ENCODE measurements around the gene UMAD1.

Gene UMAD1

DNA sequence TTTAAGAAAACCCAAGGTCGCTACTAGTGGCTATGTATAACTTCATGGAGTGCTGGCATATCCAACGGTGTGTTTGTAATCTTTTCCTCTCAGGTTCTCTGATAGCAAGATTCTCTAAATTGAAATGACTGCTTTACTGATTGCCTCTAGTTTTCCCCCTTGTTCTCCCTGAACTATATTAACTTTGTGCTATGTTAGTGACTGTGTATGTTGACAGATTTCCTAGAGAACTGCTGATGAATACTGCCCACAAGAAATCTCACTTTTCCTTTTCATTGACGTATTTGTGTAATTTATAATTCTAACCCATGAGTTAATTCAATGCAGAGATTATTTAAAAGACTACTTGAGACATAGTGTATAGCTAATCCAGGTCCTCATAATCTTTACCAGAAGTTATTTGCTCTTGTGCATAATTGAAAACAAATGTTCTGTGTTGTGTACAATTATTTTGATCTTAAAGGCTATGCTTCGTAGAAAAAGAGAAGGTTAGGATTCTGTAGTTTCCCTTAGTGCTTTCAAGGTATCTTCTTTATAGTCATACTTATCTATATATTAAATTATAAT is 257.5 kb downstream of the UMAD1 start:
- Histone ChIP-seq H3K27me3 (ENCODE audit: insufficient read depth, low read length) (no peaks in the 10 kb centered on the region), H3K4me3 (ENCODE audit: low read length) (no peak overlapping the region), H2AFZ (ENCODE audit: low read depth, low read length) (no peak overlapping the region), H3K36me3 (ENCODE audit: insufficient read depth, low read length) (no peaks in the 10 kb centered on the region), H3K9me3 (ENCODE audit: low read length) (no peaks in the 10 kb centered on the region), H3K4me1 (ENCODE audit: insufficient read depth, low read length) (peaks cover 10% of the 10 kb centered on the region)

DNA sequence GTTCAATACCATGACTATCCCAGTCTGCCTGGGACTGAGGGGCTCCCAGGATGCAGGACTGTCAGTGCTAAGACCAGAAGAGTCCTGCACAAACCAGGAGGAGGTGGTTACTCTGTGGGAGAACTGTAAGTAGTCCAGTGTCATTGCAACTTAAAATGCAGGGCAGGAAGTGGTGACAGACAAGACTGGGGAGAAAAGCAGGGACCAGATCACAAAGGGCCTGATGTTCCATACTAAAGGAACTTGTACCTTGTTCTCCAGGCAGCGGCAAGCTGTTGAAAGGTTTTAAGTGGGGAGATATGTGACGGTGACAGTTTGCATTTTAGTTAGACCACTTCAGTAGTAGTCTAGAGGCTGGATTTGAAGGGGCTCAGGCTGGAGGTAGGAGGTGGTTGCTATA is 262.3 kb downstream of the UMAD1 start:
- peaks cover 4% of the 10 kb centered on the region for H3K4me1 ChIP-seq (ENCODE audit: insufficient read depth, low read length)
- no peaks in the 10 kb centered on the region for H3K36me3 ChIP-seq (ENCODE audit: insufficient read depth, low read length)
- H2AFZ ChIP-seq (ENCODE audit: low read depth, low read length), result no peak overlapping the region
- no peak overlapping the region for H3K4me3 ChIP-seq (ENCODE audit: low read length)
- no peaks in the 10 kb centered on the region for H3K27me3 ChIP-seq (ENCODE audit: insufficient read depth, low read length)
- H3K9me3 ChIP-seq (ENCODE audit: low read length), result no peaks in the 10 kb centered on the region

DNA sequence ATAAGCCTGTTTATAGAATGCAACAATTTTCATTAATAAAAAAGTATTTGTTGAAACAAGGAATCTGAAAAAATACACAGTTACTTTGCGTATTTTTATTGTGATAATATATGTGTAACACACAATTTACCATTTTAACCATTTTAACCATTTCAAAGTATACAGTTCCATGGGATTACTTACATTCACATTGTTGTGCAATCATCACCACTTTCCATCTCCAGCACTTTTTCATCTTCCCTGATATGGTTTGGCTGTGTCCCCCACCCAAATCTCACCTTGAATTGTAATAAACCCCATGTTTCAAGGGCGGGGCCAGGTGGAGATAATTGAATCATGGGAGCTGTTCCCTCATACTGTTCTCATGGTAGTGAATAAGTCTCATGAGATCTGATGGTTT is 266.8 kb downstream of the UMAD1 start:
- Histone ChIP-seq H3K36me3 (ENCODE audit: insufficient read depth, low read length) (no peaks in the 10 kb centered on the region), H3K4me3 (ENCODE audit: low read length) (no peak overlapping the region), H3K9me3 (ENCODE audit: low read length) (no peaks in the 10 kb centered on the region), H2AFZ (ENCODE audit: low read depth, low read length) (no peak overlapping the region), H3K27me3 (ENCODE audit: insufficient read depth, low read length) (no peaks in the 10 kb centered on the region), H3K4me1 (ENCODE audit: insufficient read depth, low read length) (peaks cover 4% of the 10 kb centered on the region)

DNA sequence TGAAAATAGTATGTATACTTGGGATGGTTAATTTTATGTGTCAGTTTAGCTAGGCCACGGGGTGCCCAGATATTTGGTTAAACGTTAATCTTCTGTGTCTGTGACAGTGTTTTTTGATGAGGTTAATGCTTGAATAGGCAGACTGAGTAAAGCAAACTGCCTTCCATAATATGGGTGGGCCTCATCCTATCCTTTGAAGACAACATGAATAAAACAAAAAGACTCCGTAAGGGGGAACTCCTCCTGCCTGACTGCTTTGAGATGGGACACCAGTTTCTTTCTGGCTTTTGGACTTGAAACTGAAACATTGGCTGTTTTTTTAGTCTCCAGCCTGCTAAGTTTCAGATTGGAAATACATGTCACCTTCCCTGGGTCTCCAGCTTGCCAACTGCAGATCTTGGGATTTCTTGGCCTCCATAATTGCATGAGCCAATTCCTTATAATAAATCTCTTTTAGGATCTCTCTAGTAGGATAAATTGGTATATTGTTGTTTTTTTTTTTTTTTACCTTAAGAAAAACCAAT is 268.1 kb downstream of the UMAD1 start:
- no peaks in the 10 kb centered on the region for H3K9me3 ChIP-seq (ENCODE audit: low read length)
- H3K4me3 ChIP-seq (ENCODE audit: low read length), result no peak overlapping the region
- H3K4me1 ChIP-seq (ENCODE audit: insufficient read depth, low read length), result no peaks in the 10 kb centered on the region
- no peak overlapping the region for H2AFZ ChIP-seq (ENCODE audit: low read depth, low read length)
- H3K27me3 ChIP-seq (ENCODE audit: insufficient read depth, low read length), result no peaks in the 10 kb centered on the region
- H3K36me3 ChIP-seq (ENCODE audit: insufficient read depth, low read length), result no peaks in the 10 kb centered on the region

DNA sequence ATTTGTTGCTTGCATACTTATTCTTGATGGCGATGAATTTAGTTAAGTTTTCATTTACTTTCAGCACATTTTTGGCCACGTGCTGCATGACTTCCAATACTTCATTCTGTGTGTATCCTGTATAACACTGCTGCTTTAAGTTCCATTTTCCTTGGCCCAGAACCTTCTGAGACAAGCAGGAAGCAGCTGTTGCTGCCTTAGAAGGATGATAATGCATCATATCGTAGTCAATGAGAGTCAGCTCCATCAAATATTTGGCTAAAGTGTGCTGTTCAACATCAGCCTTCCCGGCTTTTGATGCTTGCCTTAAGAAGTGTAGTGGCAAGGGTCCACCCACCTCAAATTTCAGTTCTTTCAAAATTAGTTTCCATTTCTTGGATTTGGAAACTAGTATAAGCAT is 268.8 kb downstream of the UMAD1 start:
- H3K9me3 ChIP-seq (ENCODE audit: low read length), result no peaks in the 10 kb centered on the region
- H2AFZ ChIP-seq (ENCODE audit: low read depth, low read length), result no peak overlapping the region
- no peaks in the 10 kb centered on the region for H3K27me3 ChIP-seq (ENCODE audit: insufficient read depth, low read length)
- no peaks in the 10 kb centered on the region for H3K4me1 ChIP-seq (ENCODE audit: insufficient read depth, low read length)
- H3K4me3 ChIP-seq (ENCODE audit: low read length), result no peak overlapping the region
- no peaks in the 10 kb centered on the region for H3K36me3 ChIP-seq (ENCODE audit: insufficient read depth, low read length)

DNA sequence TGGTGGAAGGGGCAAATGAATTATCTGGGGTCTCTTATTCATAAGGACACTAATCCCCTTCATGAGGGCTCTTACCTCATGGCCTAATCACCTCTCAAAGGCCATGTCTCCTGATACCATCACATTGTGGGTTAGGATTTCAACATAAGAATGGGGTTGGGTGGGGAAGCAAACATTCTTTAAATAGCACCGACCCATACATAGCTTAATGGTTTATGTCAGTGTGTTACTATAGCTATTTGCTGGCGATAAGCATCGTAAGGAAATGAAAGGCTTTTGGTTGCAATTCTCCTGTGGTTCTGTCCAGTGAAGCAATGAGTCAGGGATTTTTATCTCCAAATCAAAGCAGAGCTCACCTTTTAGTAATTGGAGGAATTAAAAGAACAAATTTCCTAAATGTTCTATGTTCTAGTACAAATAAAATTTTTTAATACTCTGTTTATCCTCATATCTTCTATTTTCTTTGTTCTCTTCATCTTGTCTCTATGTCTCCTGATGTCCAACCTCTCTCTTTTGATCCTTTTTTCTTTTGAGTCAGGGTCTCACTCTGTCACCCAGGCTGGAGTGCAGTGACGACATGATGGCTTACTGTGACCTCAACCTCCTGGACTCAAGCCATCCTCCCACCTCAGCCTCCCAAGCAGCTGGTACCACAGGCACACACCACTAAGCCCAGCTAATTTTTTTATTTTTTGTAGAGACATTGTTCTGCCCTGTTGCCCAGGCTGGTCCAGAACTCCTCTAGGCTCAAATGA is 271.0 kb downstream of the UMAD1 start:
- no peak overlapping the region for H2AFZ ChIP-seq (ENCODE audit: low read depth, low read length)
- H3K4me1 ChIP-seq (ENCODE audit: insufficient read depth, low read length), result no peaks in the 10 kb centered on the region
- H3K27me3 ChIP-seq (ENCODE audit: insufficient read depth, low read length), result no peaks in the 10 kb centered on the region
- H3K36me3 ChIP-seq (ENCODE audit: insufficient read depth, low read length), result no peaks in the 10 kb centered on the region
- no peaks in the 10 kb centered on the region for H3K9me3 ChIP-seq (ENCODE audit: low read length)
- H3K4me3 ChIP-seq (ENCODE audit: low read length), result no peak overlapping the region

DNA sequence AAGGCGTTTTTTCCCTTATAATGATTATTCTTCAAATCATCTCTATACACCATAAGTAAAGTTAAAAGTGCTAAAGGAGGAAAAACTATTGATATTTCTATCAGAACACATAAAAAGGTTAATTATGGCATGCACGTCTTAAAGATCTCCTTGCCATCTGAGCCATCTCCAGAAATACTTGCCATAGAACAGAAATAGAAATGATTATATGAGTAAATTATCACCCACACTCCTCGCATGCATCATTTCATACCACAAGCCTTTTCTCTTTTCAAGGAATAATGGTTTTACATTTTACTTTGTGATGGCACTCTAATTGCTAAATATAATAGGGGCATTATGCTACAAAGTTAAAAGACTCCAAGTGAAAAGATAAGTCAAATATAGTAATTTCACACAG is 272.4 kb downstream of the UMAD1 start:
- no peak overlapping the region for H3K4me3 ChIP-seq (ENCODE audit: low read length)
- no peaks in the 10 kb centered on the region for H3K36me3 ChIP-seq (ENCODE audit: insufficient read depth, low read length)
- no peaks in the 10 kb centered on the region for H3K4me1 ChIP-seq (ENCODE audit: insufficient read depth, low read length)
- H3K27me3 ChIP-seq (ENCODE audit: insufficient read depth, low read length), result no peaks in the 10 kb centered on the region
- H3K9me3 ChIP-seq (ENCODE audit: low read length), result no peaks in the 10 kb centered on the region
- no peak overlapping the region for H2AFZ ChIP-seq (ENCODE audit: low read depth, low read length)

DNA sequence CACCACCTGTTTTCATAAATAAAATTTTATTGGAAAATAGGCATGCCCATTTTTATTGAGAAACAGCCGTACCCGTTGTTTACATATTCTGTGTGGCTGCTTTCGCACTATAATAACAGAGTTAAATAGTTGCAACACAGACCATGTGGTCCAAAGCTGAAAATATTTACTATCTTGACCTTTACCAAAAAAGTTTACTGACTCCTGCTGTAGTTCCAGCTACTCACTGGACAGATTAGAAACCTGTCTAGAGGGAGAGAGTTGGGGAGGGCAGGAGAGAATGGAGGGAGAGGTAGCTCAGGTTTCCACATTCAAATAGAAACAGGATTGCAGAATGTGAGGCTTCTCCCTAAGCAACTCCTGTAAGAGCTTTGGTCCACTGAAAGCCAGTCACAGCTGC is 273.0 kb downstream of the UMAD1 start:
- Histone ChIP-seq H3K27me3 (ENCODE audit: insufficient read depth, low read length) (no peaks in the 10 kb centered on the region), H3K4me3 (ENCODE audit: low read length) (no peak overlapping the region), H3K9me3 (ENCODE audit: low read length) (no peaks in the 10 kb centered on the region), H2AFZ (ENCODE audit: low read depth, low read length) (no peak overlapping the region), H3K4me1 (ENCODE audit: insufficient read depth, low read length) (no peaks in the 10 kb centered on the region), H3K36me3 (ENCODE audit: insufficient read depth, low read length) (no peaks in the 10 kb centered on the region)

DNA sequence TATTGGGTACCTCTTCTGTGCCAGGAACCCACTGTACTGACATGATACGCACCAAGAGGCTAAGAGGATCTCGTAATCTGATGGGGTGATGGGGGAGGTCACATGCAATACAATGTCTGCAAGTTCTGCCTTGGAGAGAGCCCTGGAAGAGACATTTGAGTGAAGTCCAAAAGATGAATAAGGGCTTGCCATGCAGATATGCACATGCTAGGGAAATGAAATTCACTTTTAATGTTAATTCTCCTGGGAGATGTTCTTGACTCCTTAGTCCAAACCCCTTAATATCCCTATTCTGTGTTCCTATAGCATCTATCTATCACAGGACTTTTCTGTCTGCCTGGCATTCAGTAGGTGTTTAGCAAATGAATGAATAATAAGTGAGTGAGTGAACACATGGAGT is 274.0 kb downstream of the UMAD1 start:
- no peaks in the 10 kb centered on the region for H3K9me3 ChIP-seq (ENCODE audit: low read length)
- no peaks in the 10 kb centered on the region for H3K4me1 ChIP-seq (ENCODE audit: insufficient read depth, low read length)
- H3K4me3 ChIP-seq (ENCODE audit: low read length), result no peak overlapping the region
- H2AFZ ChIP-seq (ENCODE audit: low read depth, low read length), result no peak overlapping the region
- H3K27me3 ChIP-seq (ENCODE audit: insufficient read depth, low read length), result no peaks in the 10 kb centered on the region
- H3K36me3 ChIP-seq (ENCODE audit: insufficient read depth, low read length), result no peaks in the 10 kb centered on the region

DNA sequence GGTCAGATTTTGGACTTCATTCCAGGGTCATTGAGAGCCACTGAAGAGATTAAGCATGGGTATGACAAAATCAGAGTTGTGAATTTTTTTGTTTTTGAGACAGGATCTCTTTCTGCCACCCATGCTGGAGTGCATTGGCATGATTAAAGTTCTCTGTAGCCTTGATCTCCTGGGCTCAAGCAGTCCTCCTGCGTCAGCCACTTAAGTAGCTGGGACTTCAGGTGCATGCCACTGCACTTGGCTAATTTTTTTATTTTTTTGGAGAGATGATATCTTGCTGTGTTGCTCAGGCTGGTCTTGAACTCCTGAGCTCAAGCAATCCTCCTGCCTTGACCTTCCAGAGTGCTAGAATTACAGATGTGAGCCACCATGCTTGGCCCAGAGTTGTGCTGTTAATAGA is 275.5 kb downstream of the UMAD1 start:
- H3K36me3 ChIP-seq (ENCODE audit: insufficient read depth, low read length), result no peaks in the 10 kb centered on the region
- no peaks in the 10 kb centered on the region for H3K9me3 ChIP-seq (ENCODE audit: low read length)
- H3K4me3 ChIP-seq (ENCODE audit: low read length), result no peak overlapping the region
- H3K4me1 ChIP-seq (ENCODE audit: insufficient read depth, low read length), result peaks cover 5% of the 10 kb centered on the region
- no peaks in the 10 kb centered on the region for H3K27me3 ChIP-seq (ENCODE audit: insufficient read depth, low read length)
- H2AFZ ChIP-seq (ENCODE audit: low read depth, low read length), result no peak overlapping the region

DNA sequence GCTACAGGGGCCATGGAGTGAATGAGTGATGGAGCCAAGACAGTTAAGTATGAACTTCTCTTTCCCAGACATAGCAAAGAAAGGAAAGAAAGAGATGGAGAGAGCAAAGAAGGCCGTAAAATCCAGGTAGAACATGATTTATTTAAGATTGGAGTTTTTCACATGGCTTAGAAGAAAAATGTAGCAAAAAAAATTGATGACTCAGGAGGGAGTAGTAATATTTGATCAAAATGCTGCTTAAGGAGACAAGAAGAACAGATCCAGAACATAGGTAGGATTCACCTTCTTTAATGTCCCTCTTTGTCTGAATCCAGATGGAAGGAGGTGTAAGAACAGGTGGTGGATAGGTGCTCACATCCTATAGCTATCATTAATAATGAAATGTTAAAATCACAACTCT is 277.0 kb downstream of the UMAD1 start:
- H3K4me1 ChIP-seq (ENCODE audit: insufficient read depth, low read length), result peaks cover 6% of the 10 kb centered on the region
- no peak overlapping the region for H2AFZ ChIP-seq (ENCODE audit: low read depth, low read length)
- H3K36me3 ChIP-seq (ENCODE audit: insufficient read depth, low read length), result no peaks in the 10 kb centered on the region
- H3K27me3 ChIP-seq (ENCODE audit: insufficient read depth, low read length), result no peaks in the 10 kb centered on the region
- no peak overlapping the region for H3K4me3 ChIP-seq (ENCODE audit: low read length)
- no peaks in the 10 kb centered on the region for H3K9me3 ChIP-seq (ENCODE audit: low read length)

DNA sequence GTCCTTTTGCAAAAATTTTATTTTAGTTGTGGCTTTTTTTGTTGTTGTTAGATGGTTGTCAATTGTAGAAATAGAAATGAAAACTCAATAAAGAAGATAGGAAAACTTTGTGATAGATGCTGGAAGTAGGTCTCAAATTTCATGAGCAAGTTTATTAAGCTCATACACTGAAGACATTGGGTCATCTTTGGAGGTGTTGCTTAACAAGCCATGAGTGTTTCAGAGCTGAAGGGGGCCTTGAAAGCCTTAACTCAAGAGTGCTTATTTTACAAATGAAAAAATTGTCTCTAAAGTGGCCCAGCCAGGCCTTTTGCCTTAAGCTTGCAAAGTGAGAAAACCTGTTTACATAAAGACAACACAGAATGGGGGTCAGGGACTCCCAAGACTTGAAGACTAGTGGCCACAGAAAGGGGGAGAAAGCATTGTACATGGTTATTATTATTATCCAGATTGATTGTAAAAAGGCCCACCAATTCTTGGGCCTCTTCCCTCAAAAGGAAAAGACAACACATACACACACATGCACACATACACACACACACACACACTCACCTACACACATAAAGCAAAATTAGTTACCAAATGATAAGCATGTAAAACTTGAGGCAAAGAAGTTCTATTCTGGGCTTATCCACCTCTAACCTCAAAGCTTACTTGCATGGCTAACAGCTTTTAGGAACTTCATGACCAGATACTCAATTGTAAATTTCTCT is 278.3 kb downstream of the UMAD1 start:
- peaks cover 19% of the 10 kb centered on the region for H3K4me1 ChIP-seq (ENCODE audit: insufficient read depth, low read length)
- H3K27me3 ChIP-seq (ENCODE audit: insufficient read depth, low read length), result no peaks in the 10 kb centered on the region
- H3K9me3 ChIP-seq (ENCODE audit: low read length), result no peaks in the 10 kb centered on the region
- H3K4me3 ChIP-seq (ENCODE audit: low read length), result no peak overlapping the region
- H3K36me3 ChIP-seq (ENCODE audit: insufficient read depth, low read length), result no peaks in the 10 kb centered on the region
- H2AFZ ChIP-seq (ENCODE audit: low read depth, low read length), result no peak overlapping the region

DNA sequence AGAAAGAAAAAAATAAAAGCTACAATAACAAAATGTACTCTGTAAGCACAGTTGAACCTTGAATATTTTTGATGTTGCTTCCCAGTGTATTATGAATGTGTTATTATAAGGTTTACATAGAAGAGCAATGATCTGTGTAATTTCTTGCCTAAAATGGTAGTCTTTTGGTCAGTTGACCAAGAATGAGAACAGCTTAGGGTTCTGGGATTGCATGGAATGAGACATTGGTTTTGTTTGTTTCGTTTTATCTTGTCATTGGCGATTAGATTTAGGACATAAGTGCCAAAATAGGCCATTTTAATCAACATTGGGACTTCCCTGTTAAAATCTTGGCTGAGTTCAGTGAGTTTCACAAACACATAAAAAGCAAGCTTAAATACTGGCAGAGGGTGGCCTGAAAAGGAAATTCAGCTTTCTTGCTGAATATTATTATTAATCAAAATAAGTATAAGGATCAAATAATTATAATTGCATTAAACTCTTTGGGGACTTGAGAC is 278.9 kb downstream of the UMAD1 start:
- no peaks in the 10 kb centered on the region for H3K27me3 ChIP-seq (ENCODE audit: insufficient read depth, low read length)
- peaks cover 19% of the 10 kb centered on the region for H3K4me1 ChIP-seq (ENCODE audit: insufficient read depth, low read length)

More for the DNA sequence above, 278.9 kb downstream of the UMAD1 start:
- Histone ChIP-seq H3K9me3 (ENCODE audit: low read length) (no peaks in the 10 kb centered on the region), H3K36me3 (ENCODE audit: insufficient read depth, low read length) (no peaks in the 10 kb centered on the region), H3K4me3 (ENCODE audit: low read length) (no peak overlapping the region), H2AFZ (ENCODE audit: low read depth, low read length) (no peak overlapping the region)

Measured in neuron (in vitro differentiated cells).